ENCODE measurements around the gene FBXW12. TPM values are rescaled to one million over a fixed set of nuclear protein-coding genes. Genes with fewer than 3 reads are reported as not detected.

Gene FBXW12
- total and polyA plus RNA-seq, 2 experiments from 2014 or later: not detected

- Histone ChIP-seq H3K79me2 (ENCODE audit: insufficient read depth) (no peaks in the 10 kb centered on the region), H2AFZ (no peak overlapping the region), H3K4me3 (no peak overlapping the region), H4K20me1 (ENCODE audit: insufficient read depth) (no peaks in the 10 kb centered on the region), H3K9me2 (ENCODE audit: insufficient read depth) (no peaks in the 10 kb centered on the region), H3K36me3 (ENCODE audit: low read depth) (no peaks in the 10 kb centered on the region), H3K4me1 (ENCODE audit: insufficient read depth) (peaks cover 3% of the 10 kb centered on the region; the same call in 1 of the 2 replicates), H3F3A (ENCODE audit: insufficient read depth) (0 out of 2 replicates have a peak, but pooled peaks cover 4% of the 10 kb centered on the region), H3K27me3 (replicated peaks; ENCODE audit: insufficient read depth) (no peaks in the 10 kb centered on the region), H3K9me3 (ENCODE audit: low read depth) (no peaks in the 10 kb centered on the region), H3K9ac (no peak overlapping the region), H3K27ac (no peak overlapping the region), H3K4me2 (ENCODE audit: unreplicated experiment) (no peak overlapping the region)
- 44 to 56% methylated on average over 9 of the region's 9 CpGs for WGBS, 2 experiments (ENCODE audit: low coverage in 1 of 2, low lambda C conversion rate in 2 of 2, missing lambda C conversion rate in 2 of 2)
- no peak for DNase-seq
- TF ChIP-seq EZH2 (IDR thresholded peaks at IDR 0.05; ENCODE audit: insufficient read depth, poor library complexity, severe bottlenecking) (no peak), EZH2phosphoT487 (IDR thresholded peaks at IDR 0.05; ENCODE audit: insufficient read depth, low read depth) (no peak)
- in situ Hi-C loops (cut with MboI): no loop called here
Measured at GRCh38 chr3:48427630-48427962, 55.6 kb downstream of the FBXW12 start.

GRCh38 chr3:48428088-48428571 is 56.1 kb downstream of the FBXW12 start:
- Histone ChIP-seq H3K9me3 (ENCODE audit: low read depth) (no peaks in the 10 kb centered on the region), H3K4me1 (ENCODE audit: insufficient read depth) (peaks cover 5% of the 10 kb centered on the region), H3K36me3 (ENCODE audit: low read depth) (no peaks in the 10 kb centered on the region), H3K27ac (no peak overlapping the region), H3K4me2 (ENCODE audit: unreplicated experiment) (peak overlapping the region; percentile 42), H3F3A (ENCODE audit: insufficient read depth) (0 out of 2 replicates have a peak, but pooled peaks cover 6% of the 10 kb centered on the region), H3K27me3 (replicated peaks; ENCODE audit: insufficient read depth) (no peaks in the 10 kb centered on the region), H3K4me3 (peak overlapping the region; percentile 81; the same call in 1 of the 2 replicates), H3K9ac (no peak overlapping the region), H3K9me2 (ENCODE audit: insufficient read depth) (no peaks in the 10 kb centered on the region), H4K20me1 (ENCODE audit: insufficient read depth) (no peaks in the 10 kb centered on the region), H2AFZ (no peak overlapping the region), H3K79me2 (ENCODE audit: insufficient read depth) (no peaks in the 10 kb centered on the region)
- DNase-seq: no peak
- in situ Hi-C loops (cut with MboI): no loop called here
- 36 to 38% methylated on average over 7 of the region's 7 CpGs for WGBS, 2 experiments (ENCODE audit: low coverage in 1 of 2, low lambda C conversion rate in 2 of 2, missing lambda C conversion rate in 2 of 2)
- TF ChIP-seq EZH2 (IDR thresholded peaks at IDR 0.05; ENCODE audit: insufficient read depth, poor library complexity, severe bottlenecking) (no peak), EZH2phosphoT487 (IDR thresholded peaks at IDR 0.05; ENCODE audit: insufficient read depth, low read depth) (no peak)

- no peaks in the 10 kb centered on the region for H3K9me3 ChIP-seq (ENCODE audit: low read depth)
- 0 out of 2 replicates have a peak, but pooled peaks cover 6% of the 10 kb centered on the region for H3F3A ChIP-seq (ENCODE audit: insufficient read depth)
- H3K27me3 ChIP-seq (replicated peaks; ENCODE audit: insufficient read depth): no peaks in the 10 kb centered on the region
- 3 to 4% methylated on average over 13 to 28 of the region's 60 CpGs for WGBS, 2 experiments (ENCODE audit: low coverage in 1 of 2, low lambda C conversion rate in 2 of 2, missing lambda C conversion rate in 2 of 2)
- H3K4me2 ChIP-seq (ENCODE audit: unreplicated experiment): peak overlapping the region; percentile 69
- no peaks in the 10 kb centered on the region for H3K36me3 ChIP-seq (ENCODE audit: low read depth)
- no peaks in the 10 kb centered on the region for H3K79me2 ChIP-seq (ENCODE audit: insufficient read depth)
- no peaks in the 10 kb centered on the region for H3K9me2 ChIP-seq (ENCODE audit: insufficient read depth)
- TF ChIP-seq EZH2 (IDR thresholded peaks at IDR 0.05; ENCODE audit: insufficient read depth, poor library complexity, severe bottlenecking) (no peak), EZH2phosphoT487 (IDR thresholded peaks at IDR 0.05; ENCODE audit: insufficient read depth, low read depth) (no peak)
- in situ Hi-C loops (cut with MboI): no loop called here
- H4K20me1 ChIP-seq (ENCODE audit: insufficient read depth): no peaks in the 10 kb centered on the region
- H2AFZ ChIP-seq: peak overlapping the region; percentile 82
- peak; percentile 54 for DNase-seq
- no peak overlapping the region for H3K27ac ChIP-seq
- peaks cover 11% of the 10 kb centered on the region for H3K4me1 ChIP-seq (ENCODE audit: insufficient read depth)
- H3K4me3 ChIP-seq: peak overlapping the region; percentile 81
- H3K9ac ChIP-seq: peak overlapping the region; percentile 79
Measured at GRCh38 chr3:48428572-48429316, 56.7 kb downstream of the FBXW12 start.

GRCh38 chr3:48429317-48429959 is 57.4 kb downstream of the FBXW12 start:
- in situ Hi-C loops (cut with MboI): no loop called here
- DNase-seq: peak; percentile 64
- no peaks in the 10 kb centered on the region for H3K9me3 ChIP-seq (ENCODE audit: low read depth)
- TF ChIP-seq EZH2 (IDR thresholded peaks at IDR 0.05; ENCODE audit: insufficient read depth, poor library complexity, severe bottlenecking) (no peak), EZH2phosphoT487 (IDR thresholded peaks at IDR 0.05; ENCODE audit: insufficient read depth, low read depth) (no peak)
- H3K79me2 ChIP-seq (ENCODE audit: insufficient read depth): no peaks in the 10 kb centered on the region
- WGBS, 2 experiments (ENCODE audit: low coverage in 1 of 2, low lambda C conversion rate in 2 of 2, missing lambda C conversion rate in 2 of 2): 1% methylated on average over 14 to 48 of the region's 86 CpGs
- H3K36me3 ChIP-seq (ENCODE audit: low read depth): no peaks in the 10 kb centered on the region
- H3K4me2 ChIP-seq (ENCODE audit: unreplicated experiment): peak overlapping the region; percentile 69
- peak overlapping the region; percentile 81 for H3K4me3 ChIP-seq
- H3K9ac ChIP-seq: peak overlapping the region; percentile 79
- no peaks in the 10 kb centered on the region for H4K20me1 ChIP-seq (ENCODE audit: insufficient read depth)
- no peaks in the 10 kb centered on the region for H3K27me3 ChIP-seq (replicated peaks; ENCODE audit: insufficient read depth)
- 0 out of 2 replicates have a peak, but pooled peaks cover 6% of the 10 kb centered on the region for H3F3A ChIP-seq (ENCODE audit: insufficient read depth)
- no peaks in the 10 kb centered on the region for H3K9me2 ChIP-seq (ENCODE audit: insufficient read depth)
- peaks cover 18% of the 10 kb centered on the region for H3K4me1 ChIP-seq (ENCODE audit: insufficient read depth)
- peak overlapping the region; percentile 82 for H2AFZ ChIP-seq
- no peak overlapping the region for H3K27ac ChIP-seq
